K562 (cell line): ENCODE data around the gene CORO2A. TPM values are rescaled to one million over a fixed set of nuclear protein-coding genes. Genes with fewer than 3 reads are reported as not detected.

Source experiments
- BMI1 ChIP-seq: fragments of 150-350 bp; IDR thresholded peaks from 2 replicates; pipeline ENCODE4 v1.6.1; 2014; ENCODE audit warnings: low read length
- CTCF ChIP-seq, 3 experiments: IDR thresholded peaks in 2 of 3; conservative IDR thresholded peaks in 1 of 3; 2 replicates each; pipeline ENCODE4 v1.5.1; 2011 to 2012; ENCODE audit warnings: low read length in 3 of 3, mild to moderate bottlenecking in 3 of 3, control low read depth in 2 of 3, improper control_type of control experiment in 1 of 3, inconsistent platforms in 1 of 3, low read depth in 1 of 3, mixed read lengths in 1 of 3, moderate library complexity in 1 of 3; ENCODE audit not compliant: insufficient read depth in 2 of 3
- EWSR1 ChIP-seq: fragments of 450-650 bp; IDR thresholded peaks from 2 replicates; pipeline ENCODE4 v1.6.1; 2018; ENCODE audit warnings: borderline replicate concordance, mild to moderate bottlenecking, low read depth, moderate library complexity; ENCODE audit not compliant: partially characterized antibody
- FOXK1 ChIP-seq: sonication (generic); formaldehyde crosslinking; IDR thresholded peaks from 2 replicates; pipeline ENCODE4 v1.8.0; 2022; ENCODE audit warnings: missing genetic modification reagents, mild to moderate bottlenecking, borderline replicate concordance
- HMG20A ChIP-seq: fragments of 450-650 bp; formaldehyde crosslinking; conservative IDR thresholded peaks from 2 replicates; pipeline ENCODE4 v1.4.0; 2020; ENCODE audit warnings: mild to moderate bottlenecking, mixed read lengths
- HNRNPLL ChIP-seq: fragments of 200-400 bp; formaldehyde crosslinking; IDR thresholded peaks from 2 replicates; pipeline ENCODE4 v1.6.1; 2017; ENCODE audit warnings: low read length, low read depth, mild to moderate bottlenecking; ENCODE audit not compliant: poor library complexity, severe bottlenecking
- ILF3 ChIP-seq: fragments of 450-650 bp; IDR thresholded peaks from 2 replicates; pipeline ENCODE4 v1.6.1; 2018; ENCODE audit warnings: antibody characterized with exemption, mild to moderate bottlenecking, moderate library complexity, borderline replicate concordance
- KDM1A ChIP-seq, 2 experiments: fragments of 450-650 bp; IDR thresholded peaks; 2 replicates each; pipeline ENCODE4 v1.6.1; 2016; ENCODE audit warnings: mild to moderate bottlenecking in 2 of 2
- KHSRP ChIP-seq: fragments of 450-650 bp; IDR thresholded peaks from 2 replicates; pipeline ENCODE4 v1.6.1; 2017
- KLF6 ChIP-seq: fragments of 250-450 bp; sonication (Bioruptor Pico); IDR thresholded peaks from 2 replicates; pipeline ENCODE4 v1.4.0; 2020; ENCODE audit warnings: mild to moderate bottlenecking, moderate library complexity, borderline replicate concordance
- MIER1 ChIP-seq: fragments of 450-650 bp; IDR thresholded peaks from 2 replicates; pipeline ENCODE4 v1.6.1; 2016; ENCODE audit warnings: antibody characterized with exemption, mild to moderate bottlenecking, low read depth
- NCOA2 ChIP-seq, 2 experiments: fragments of 450-650 bp; IDR thresholded peaks; 2 replicates each; pipeline ENCODE4 v1.6.1; 2018; ENCODE audit warnings: mild to moderate bottlenecking in 2 of 2, moderate library complexity in 1 of 2; ENCODE audit not compliant: partially characterized antibody in 2 of 2
- NFIX ChIP-seq: fragments of 250-450 bp; sonication (Bioruptor Pico); IDR thresholded peaks from 2 replicates; pipeline ENCODE4 v1.4.0; 2020; ENCODE audit warnings: low read depth, mild to moderate bottlenecking, moderate library complexity
- NRF1 ChIP-seq, 2 experiments: fragments of 450-650 bp; IDR thresholded peaks in 1 of 2; conservative IDR thresholded peaks in 1 of 2; 2 replicates each; pipeline ENCODE4 v1.6.1; 2014; ENCODE audit warnings: mild to moderate bottlenecking in 2 of 2
- PATZ1 ChIP-seq: fragments of 250-450 bp; sonication (Bioruptor Pico); IDR thresholded peaks from 2 replicates; pipeline ENCODE4 v1.5.0; 2020; ENCODE audit warnings: mild to moderate bottlenecking, borderline replicate concordance
- WHSC1 ChIP-seq: IDR thresholded peaks from one replicate; pipeline ENCODE4 v1.6.1; 2012; ENCODE audit warnings: low read length, control low read depth, inconsistent platforms
- XRCC5 ChIP-seq: fragments of 200-400 bp; formaldehyde crosslinking; IDR thresholded peaks from 2 replicates; pipeline ENCODE4 v1.6.1; 2017; ENCODE audit warnings: low read depth, mild to moderate bottlenecking, low read length
- ZNF184 ChIP-seq: sonication (generic); formaldehyde crosslinking; IDR thresholded peaks from 2 replicates; pipeline ENCODE4 v1.5.0; 2020; ENCODE audit warnings: missing genetic modification reagents
- ZNF584 ChIP-seq: fragments of 200-800 bp; sonication (Bioruptor generic); IDR thresholded peaks from 2 replicates; pipeline ENCODE4 v1.6.1; 2016; ENCODE audit warnings: low read depth, mild to moderate bottlenecking, missing genetic modification characterization, missing compliant biosample characterization
- ZNF644 ChIP-seq: fragments of 200-800 bp; sonication (Bioruptor generic); IDR thresholded peaks from 2 replicates; pipeline ENCODE4 v1.6.1; 2016; ENCODE audit warnings: low read depth, missing genetic modification characterization, missing compliant biosample characterization
- ZNF655 ChIP-seq: fragments of 250-450 bp; sonication (Bioruptor Pico); IDR thresholded peaks from 2 replicates; pipeline ENCODE4 v1.5.0; 2021
- ZNF76 ChIP-seq: fragments of 250-450 bp; sonication (Bioruptor Pico); IDR thresholded peaks from 2 replicates; pipeline ENCODE4 v1.4.0; 2020; ENCODE audit warnings: mild to moderate bottlenecking, moderate library complexity, borderline replicate concordance
- ZSCAN29 ChIP-seq: fragments of 450-650 bp; IDR thresholded peaks from 2 replicates; pipeline ENCODE4 v1.6.1; 2017
- polyA plus RNA-seq, 8 experiments: library from polyadenylated mRNA; depleted of rRNA in 4 of 8; stranded (reverse) in 5 of 8; unstranded in 3 of 8; fragments of >200 nt; fragmentation: Nextera tagmentation in 2 of 8; fragmentation: Illumina TruSeq in 1 of 8; extraction: Ambion mirVana in 2 of 8; extraction: Trizol in 1 of 8; gene quantifications; 2 replicates each; pipeline versions ENCODE4 v1.2.1 to v1.2.3, GENCODE V29; 2011 to 2014; ENCODE audit warnings: inconsistent platforms in 1 of 8, missing spikeins in 1 of 8
- total RNA-seq, 7 experiments: library from RNA; depleted of rRNA in 6 of 7; stranded (reverse); fragments of >200 nt in 6 of 7; fragmentation: Illumina TruSeq in 2 of 7; extraction: Trizol in 2 of 7; gene quantifications; 2 replicates each; pipeline versions ENCODE4 v1.2.1 to v1.2.3, GENCODE V29; 2011 to 2021; ENCODE audit warnings: low replicate concordance in 1 of 7

The CORO2A gene
- total and polyA plus RNA-seq, 9 of the 15 experiments (the other 6 are each of a cell fraction or from before 2014, with no cell fraction given), result 9.5 to 26.6 (median 18.0) TPM

- TF ChIP-seq KDM1A (IDR thresholded peaks at IDR 0.05) (peak in 1 of 2 experiments; percentile 35; a peak in 2 of 4 replicates), XRCC5 (no peak), PATZ1 (CRISPR knock-in tag) (no peak), KHSRP (no peak), MIER1 (no peak), ILF3 (no peak), KLF6 (CRISPR knock-in tag) (peak; percentile 24; the same call in 1 of the 2 replicates), EWSR1 (no peak), BMI1 (no peak), ZNF644 (tag) (peak; percentile 47; the same call in 1 of the 2 replicates), HNRNPLL (no peak), NFIX (CRISPR knock-in tag) (no peak), WHSC1 (no peak), ZNF584 (CRISPR knock-in tag) (no peak), ZSCAN29 (no peak), ZNF184 (no peak), ZNF76 (CRISPR knock-in tag) (no peak), CTCF (IDR thresholded peaks at IDR 0.05 in 2 of 3, conservative IDR thresholded peaks at IDR 0.05 in 1 of 3; ENCODE audit: insufficient read depth in 2 of 3, low read depth in 1 of 3, low read length in 3 of 3) (no peak; a peak in 1 of 6 replicates), NCOA2 (IDR thresholded peaks at IDR 0.05; ENCODE audit: partially characterized antibody in 2 of 2) (no peak), HMG20A (CRISPR knock-in tag) (no peak), NRF1 (conservative IDR thresholded peaks at IDR 0.05 in 1 of 2, IDR thresholded peaks at IDR 0.05 in 1 of 2) (peak; percentile 27 to 44; a peak in 3 of 4 replicates), ZNF655 (no peak), FOXK1 (CRISPR knock-in tag) (no peak)
Observed at GRCh38 chr9:98240475-98240874, 48.0 kb upstream of the CORO2A start (continued).
